Stomach (tissue), 9 donors: Measurements from ENCODE around the gene LDLR. TPM values are rescaled to one million over a fixed set of nuclear protein-coding genes. Genes with fewer than 3 reads are reported as not detected.

Source experiments
- DNase-seq, 2 donors: peaks; one replicate each; pipeline versions ENCODE4 v3.0.0 to v3.0.0-alpha.2; 2013 to 2019
- H3K27ac ChIP-seq, 5 donors: fragments of 200-600 bp in 4 of 5; sonication (generic) in 4 of 5; one replicate each; pipeline ENCODE4 v1.5.1; 2013 to 2019; ENCODE audit warnings: mild to moderate bottlenecking in 1 of 5, moderate library complexity in 1 of 5
- H3K27me3 ChIP-seq, 3 donors: fragments of 200-600 bp; sonication (generic); one replicate each; pipeline ENCODE4 v1.5.1; 2017 to 2019; ENCODE audit warnings: mixed run types in 1 of 3
- H3K36me3 ChIP-seq, 4 donors: fragments of 200-600 bp; sonication (generic); 1 replicate in 3 of 4; 2 replicates in 1 of 4; pipeline ENCODE4 v1.5.1; 2016 to 2019
- H3K4me1 ChIP-seq, 4 donors: fragments of 200-600 bp; sonication (generic); one replicate each; pipeline ENCODE4 v1.5.1; 2016 to 2019
- H3K4me3 ChIP-seq, 4 donors: fragments of 200-600 bp; sonication (generic) in 3 of 4; one replicate each; pipeline ENCODE4 v1.5.1; 2016 to 2019; ENCODE audit warnings: mild to moderate bottlenecking in 1 of 4
- H3K9me3 ChIP-seq, 4 donors: fragments of 200-600 bp; sonication (generic); one replicate each; pipeline ENCODE4 v1.5.1; 2016 to 2019
- EP300 ChIP-seq: sonication (generic); formaldehyde crosslinking; IDR thresholded peaks from one replicate; pipeline ENCODE4 v1.6.1; 2017; ENCODE audit warnings: antibody characterized with exemption
- POLR2A ChIP-seq, 4 donors: fragments of 450-650 bp; IDR thresholded peaks; one replicate each; pipeline ENCODE4 v1.6.1; 2016; ENCODE audit warnings: antibody characterized with exemption in 4 of 4, control low read depth in 2 of 4, mild to moderate bottlenecking in 1 of 4, moderate library complexity in 1 of 4
- POLR2AphosphoS5 ChIP-seq, 3 donors: sonication (generic); formaldehyde crosslinking; IDR thresholded peaks; one replicate each; pipeline ENCODE4 v1.6.1; 2016; ENCODE audit warnings: antibody characterized with exemption in 3 of 3
- WGBS, 5 donors: extraction: QIAGEN DNeasy Blood & Tissue Kit in 3 of 5; methylation state at CpG; one replicate each; pipeline versions ENCODE4 v1.1.5 to v1.1.7; 2013 to 2018; 5-methylcytosine and 5-hydroxymethylcytosine counted together
- intact Hi-C: fragments of 100-400 bp; cut with DNase I; formaldehyde crosslinking; loops from one replicate; pipeline ENCODE4 v1.15.1; 2023; ENCODE audit warnings: low total_unique reads
- polyA plus RNA-seq, 3 donors: library from polyadenylated mRNA; stranded (reverse); fragments of 200-250 nt; gene quantifications; one replicate each; pipeline ENCODE4 v1.2.3, GENCODE V29; 2013
- total RNA-seq, 5 donors: library from RNA; depleted of rRNA; stranded (reverse); fragments of >200 nt; gene quantifications; one replicate each; pipeline versions ENCODE4 v1.1.0 to v1.2.3, GENCODE V29; 2014 to 2016
- TF ChIP-seq, protein P1 (sequence below), 7 experiments: fragments of 450-650 bp in 4 of 7; fragments of 200-600 bp in 3 of 7; sonication (generic) in 3 of 7; IDR thresholded peaks; one replicate each; pipeline ENCODE4 v1.5.1; 2016 to 2019; ENCODE audit warnings: antibody characterized with exemption in 7 of 7, control low read depth in 2 of 7, mild to moderate bottlenecking in 1 of 7
- donor health status: healthy with polysubstance abuse.
- donor health status: Bipolar disorder and iron deficiency.
- donor health status: healthy.

The LDLR gene
- total and polyA plus RNA-seq, 8 donors = 23.2 to 626 (median 87.2) TPM

- H3K27me3 ChIP-seq = no peaks in the 10 kb centered on the region
- 81 to 89% (median 87%) methylated on average over 8 to 9 of the region's 9 CpGs for WGBS, 5 donors
- H3K27ac ChIP-seq = no peak overlapping the region
- H3K9me3 ChIP-seq = no peaks in the 10 kb centered on the region
- peaks cover 0 to 14% (median 11%) of the 10 kb centered on the region in 4 donors for H3K4me1 ChIP-seq
- H3K36me3 ChIP-seq = peaks cover 11 to 66% (median 41%) of the 10 kb centered on the region in 4 donors
- intact Hi-C loops = no loop called here
- no peak for DNase-seq
- H3K4me3 ChIP-seq = no peak overlapping the region
- no peak for TF ChIP-seq EP300
- TF ChIP-seq POLR2A (IDR thresholded peaks at IDR 0.05) = no peak
- TF ChIP-seq POLR2AphosphoS5 (IDR thresholded peaks at IDR 0.05) = no peak
- TF ChIP-seq, protein P1, sequence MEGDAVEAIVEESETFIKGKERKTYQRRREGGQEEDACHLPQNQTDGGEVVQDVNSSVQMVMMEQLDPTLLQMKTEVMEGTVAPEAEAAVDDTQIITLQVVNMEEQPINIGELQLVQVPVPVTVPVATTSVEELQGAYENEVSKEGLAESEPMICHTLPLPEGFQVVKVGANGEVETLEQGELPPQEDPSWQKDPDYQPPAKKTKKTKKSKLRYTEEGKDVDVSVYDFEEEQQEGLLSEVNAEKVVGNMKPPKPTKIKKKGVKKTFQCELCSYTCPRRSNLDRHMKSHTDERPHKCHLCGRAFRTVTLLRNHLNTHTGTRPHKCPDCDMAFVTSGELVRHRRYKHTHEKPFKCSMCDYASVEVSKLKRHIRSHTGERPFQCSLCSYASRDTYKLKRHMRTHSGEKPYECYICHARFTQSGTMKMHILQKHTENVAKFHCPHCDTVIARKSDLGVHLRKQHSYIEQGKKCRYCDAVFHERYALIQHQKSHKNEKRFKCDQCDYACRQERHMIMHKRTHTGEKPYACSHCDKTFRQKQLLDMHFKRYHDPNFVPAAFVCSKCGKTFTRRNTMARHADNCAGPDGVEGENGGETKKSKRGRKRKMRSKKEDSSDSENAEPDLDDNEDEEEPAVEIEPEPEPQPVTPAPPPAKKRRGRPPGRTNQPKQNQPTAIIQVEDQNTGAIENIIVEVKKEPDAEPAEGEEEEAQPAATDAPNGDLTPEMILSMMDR (IDR thresholded peaks at IDR 0.05) = no peak
Observed at GRCh38 chr19:11050323-11051114, 38.7 kb upstream of the LDLR start.

- TF ChIP-seq, protein P1 (IDR thresholded peaks at IDR 0.05) = no peak
- TF ChIP-seq POLR2A (IDR thresholded peaks at IDR 0.05) (no peak), EP300 (no peak), POLR2AphosphoS5 (IDR thresholded peaks at IDR 0.05) (no peak)
- Histone ChIP-seq H3K36me3 (peaks cover 11 to 74% (median 55%) of the 10 kb centered on the region in 4 donors), H3K9me3 (no peaks in the 10 kb centered on the region), H3K27me3 (no peaks in the 10 kb centered on the region), H3K4me3 (no peak overlapping the region), H3K4me1 (peaks cover 0 to 11% (median 10%) of the 10 kb centered on the region in 4 donors), H3K27ac (no peak overlapping the region)
- intact Hi-C loops = no loop called here
- no peak for DNase-seq
- WGBS, 5 donors = 82 to 90% (median 86%) methylated on average over 4 of the region's 4 CpGs
Observed at GRCh38 chr19:11053817-11054195, 35.5 kb upstream of the LDLR start.

GRCh38 chr19:11054200-11054599, 35.1 kb upstream of the LDLR start:
- peaks cover 11 to 75% (median 56%) of the 10 kb centered on the region in 4 donors for H3K36me3 ChIP-seq
- H3K4me1 ChIP-seq = peaks cover 0 to 10% (median 7%) of the 10 kb centered on the region in 4 donors
- no peaks in the 10 kb centered on the region for H3K27me3 ChIP-seq
- TF ChIP-seq POLR2AphosphoS5 (IDR thresholded peaks at IDR 0.05) (no peak), EP300 (no peak), POLR2A (IDR thresholded peaks at IDR 0.05) (no peak)
- TF ChIP-seq, protein P1 (IDR thresholded peaks at IDR 0.05) = no peak
- DNase-seq = no peak
- intact Hi-C loops = no loop called here
- 83 to 99% (median 95%) methylated on average over 8 of the region's 8 CpGs for WGBS, 5 donors
- no peak overlapping the region for H3K4me3 ChIP-seq
- no peaks in the 10 kb centered on the region for H3K9me3 ChIP-seq
- H3K27ac ChIP-seq = no peak overlapping the region

- intact Hi-C loops = no loop called here
Observed at GRCh38 chr19:11054628-11055027, 34.6 kb upstream of the LDLR start.

More at GRCh38 chr19:11054628-11055027, 34.6 kb upstream of the LDLR start:
- H3K4me1 ChIP-seq = peaks cover 0 to 10% (median 3%) of the 10 kb centered on the region in 4 donors
- no peak overlapping the region for H3K4me3 ChIP-seq
- WGBS, 5 donors = 75 to 89% (median 83%) methylated on average over 8 of the region's 8 CpGs
- H3K9me3 ChIP-seq = no peaks in the 10 kb centered on the region
- DNase-seq = no peak
- no peak overlapping the region for H3K27ac ChIP-seq
- peaks cover 11 to 78% (median 58%) of the 10 kb centered on the region in 4 donors for H3K36me3 ChIP-seq
- TF ChIP-seq, protein P1 (IDR thresholded peaks at IDR 0.05) = no peak
- no peak for TF ChIP-seq EP300
- TF ChIP-seq POLR2A (IDR thresholded peaks at IDR 0.05) = no peak
- no peak for TF ChIP-seq POLR2AphosphoS5 (IDR thresholded peaks at IDR 0.05)
- no peaks in the 10 kb centered on the region for H3K27me3 ChIP-seq
